GM18868 (cell line): ENCODE results near the gene SH2D1B.
"Not testable (repeated sequence)": the region's sequence is repeated elsewhere in the genome, so short reads cannot be mapped to it uniquely, and the experiment has no call there.

ENCODE experiments used
- ATAC-seq: cut with Tn5 transposase; IDR thresholded peaks from one replicate; pipeline ENCODE4 v1.9.1; 2021; ENCODE audit warnings: mild to moderate bottlenecking, moderate library complexity; ENCODE audit not compliant: unreplicated experiment

Gene SH2D1B

DNA sequence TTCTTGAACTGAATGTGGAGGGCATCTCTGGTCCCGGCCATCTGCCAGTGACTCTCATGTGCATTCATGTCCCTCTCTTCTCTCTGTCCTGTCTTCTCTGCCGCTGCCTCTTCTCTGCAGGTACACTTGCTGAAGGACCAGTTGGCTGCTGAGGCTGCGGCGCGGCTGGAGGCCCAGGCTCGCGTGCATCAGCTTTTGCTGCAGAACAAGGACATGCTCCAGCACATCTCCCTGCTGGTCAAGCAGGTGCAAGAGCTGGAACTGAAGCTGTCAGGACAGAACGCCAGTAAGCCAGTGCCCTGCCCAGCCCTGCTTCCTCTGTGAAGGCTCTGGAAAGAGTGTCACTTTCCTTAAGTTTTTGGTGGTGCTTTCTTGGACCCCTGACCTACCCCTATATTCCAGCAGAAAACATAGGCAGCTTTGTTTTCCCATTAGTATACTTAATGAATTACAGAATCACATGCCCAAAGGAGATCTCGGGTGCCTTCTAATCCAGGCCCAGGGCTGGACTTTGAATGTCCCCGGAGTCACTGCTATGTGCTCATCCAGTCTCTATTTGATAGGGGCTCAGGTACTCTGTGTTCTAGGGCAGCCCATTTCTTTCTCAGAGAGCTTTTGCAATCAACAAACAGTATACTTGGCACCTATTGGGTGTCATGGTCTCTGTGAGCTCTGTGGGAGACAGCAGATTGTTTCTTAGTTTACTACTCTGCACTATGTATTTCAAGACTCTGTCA, 46.5 kb downstream of the SH2D1B start:
- ATAC-seq, result no peak

DNA sequence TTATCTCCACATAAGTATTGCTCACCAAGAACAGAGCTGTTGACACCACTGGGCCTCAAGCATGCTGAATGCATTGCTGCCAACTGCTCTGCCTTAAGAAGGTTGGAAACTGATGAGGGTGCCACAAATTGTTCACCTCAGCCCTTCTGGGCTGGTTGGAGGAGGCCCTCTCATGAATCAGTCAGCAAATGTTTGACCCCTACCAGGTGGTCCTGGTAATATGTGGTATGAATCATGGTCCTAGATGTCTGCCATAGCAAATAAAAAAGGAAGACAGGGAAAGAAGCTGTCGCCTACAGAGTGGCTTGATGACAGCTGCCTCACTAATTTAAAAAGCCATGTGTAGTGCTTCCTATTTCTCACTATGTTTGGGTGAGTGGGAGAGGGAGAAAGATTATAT, 47.4 kb downstream of the SH2D1B start:
- ATAC-seq, result no peak

DNA sequence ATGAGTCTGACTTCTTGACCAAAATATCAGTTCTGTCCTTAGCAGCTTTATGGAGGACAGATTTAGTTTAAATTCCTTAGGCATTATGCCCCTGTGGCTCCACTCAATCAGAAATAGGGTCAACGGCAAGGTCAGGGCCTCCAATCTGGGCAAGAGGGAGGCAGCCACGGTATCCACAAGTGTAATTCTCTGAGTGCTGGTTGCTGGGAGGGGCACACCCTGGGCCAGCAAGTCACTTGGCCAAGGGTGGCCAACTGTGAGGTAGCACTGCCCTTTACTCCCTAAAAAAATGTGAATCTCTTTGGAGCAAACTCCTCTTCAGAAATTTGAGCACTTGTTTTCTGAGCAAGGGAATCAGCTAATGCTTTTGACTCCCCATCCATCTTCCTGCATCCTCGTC, 48.1 kb downstream of the SH2D1B start:
- ATAC-seq, result no peak

DNA sequence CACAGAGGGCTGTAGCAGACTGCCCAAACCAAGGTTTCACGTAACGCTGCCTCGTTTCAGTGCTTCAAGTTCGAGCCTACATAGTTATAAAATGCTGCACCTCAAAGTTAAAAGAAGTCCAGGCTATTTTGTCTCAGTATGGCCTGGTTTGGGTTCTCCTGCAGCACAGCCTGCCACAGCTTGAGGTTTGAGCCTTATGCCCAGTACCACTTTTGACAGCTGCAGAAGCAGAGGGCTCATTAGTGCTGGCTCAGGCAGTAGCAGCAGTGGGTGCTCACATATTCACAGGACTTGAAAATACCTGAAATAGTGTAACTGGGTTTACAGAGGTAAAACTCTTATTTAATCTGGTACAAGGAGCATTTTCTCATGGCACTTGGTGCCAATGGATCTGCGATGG, 50.6 kb downstream of the SH2D1B start:
- peak; percentile 50 for ATAC-seq

DNA sequence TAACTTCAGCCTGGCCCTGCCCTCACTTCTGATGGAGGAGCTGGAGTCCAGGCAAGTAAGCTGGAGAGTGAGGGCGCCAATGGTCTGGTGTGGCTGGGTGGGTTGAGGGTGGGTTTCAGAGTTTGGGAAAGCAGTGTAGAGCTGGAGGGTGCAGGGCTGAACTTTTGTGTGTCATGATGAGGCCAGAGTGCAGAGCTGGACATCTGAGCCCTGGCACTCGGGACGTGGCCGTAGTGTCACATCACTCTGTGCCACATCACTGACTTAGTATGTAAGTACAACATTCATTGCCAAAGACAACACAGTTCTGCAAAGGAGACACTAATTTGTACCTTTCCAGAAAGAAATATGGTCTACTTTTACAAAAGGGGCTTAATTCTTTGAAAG, 51.1 kb downstream of the SH2D1B start:
- no peak for ATAC-seq

DNA sequence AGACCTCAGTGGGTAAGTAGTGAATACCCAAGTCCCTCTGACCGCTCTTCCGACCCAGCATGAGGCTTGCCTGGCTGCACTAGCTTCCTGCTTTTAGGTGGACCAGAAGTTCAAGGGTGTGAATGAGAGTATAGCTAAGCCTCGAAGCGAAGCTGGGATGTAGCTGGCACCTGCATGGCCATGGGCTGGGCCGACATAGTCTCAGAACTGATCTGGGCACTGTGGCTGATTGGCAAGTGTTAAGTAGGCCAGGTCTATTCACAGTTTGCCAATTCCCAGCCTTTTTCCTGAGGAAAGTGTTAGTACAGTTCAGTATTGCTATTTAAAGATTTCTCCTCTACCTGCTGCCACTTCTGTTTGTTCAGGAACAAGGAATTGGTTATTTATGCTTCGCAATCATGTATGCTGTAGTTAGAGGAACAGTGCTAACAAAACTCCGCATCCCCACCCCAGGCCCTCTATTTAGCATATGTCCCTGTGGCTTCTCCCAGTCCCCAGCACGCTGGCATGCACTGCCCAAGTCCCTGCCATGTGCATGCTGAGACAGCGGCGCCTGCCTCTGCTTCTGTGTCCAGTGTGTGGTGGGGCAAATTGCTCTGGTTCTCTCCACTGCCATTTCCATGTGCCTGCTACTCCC, 51.6 kb downstream of the SH2D1B start:
- ATAC-seq, result no peak

DNA sequence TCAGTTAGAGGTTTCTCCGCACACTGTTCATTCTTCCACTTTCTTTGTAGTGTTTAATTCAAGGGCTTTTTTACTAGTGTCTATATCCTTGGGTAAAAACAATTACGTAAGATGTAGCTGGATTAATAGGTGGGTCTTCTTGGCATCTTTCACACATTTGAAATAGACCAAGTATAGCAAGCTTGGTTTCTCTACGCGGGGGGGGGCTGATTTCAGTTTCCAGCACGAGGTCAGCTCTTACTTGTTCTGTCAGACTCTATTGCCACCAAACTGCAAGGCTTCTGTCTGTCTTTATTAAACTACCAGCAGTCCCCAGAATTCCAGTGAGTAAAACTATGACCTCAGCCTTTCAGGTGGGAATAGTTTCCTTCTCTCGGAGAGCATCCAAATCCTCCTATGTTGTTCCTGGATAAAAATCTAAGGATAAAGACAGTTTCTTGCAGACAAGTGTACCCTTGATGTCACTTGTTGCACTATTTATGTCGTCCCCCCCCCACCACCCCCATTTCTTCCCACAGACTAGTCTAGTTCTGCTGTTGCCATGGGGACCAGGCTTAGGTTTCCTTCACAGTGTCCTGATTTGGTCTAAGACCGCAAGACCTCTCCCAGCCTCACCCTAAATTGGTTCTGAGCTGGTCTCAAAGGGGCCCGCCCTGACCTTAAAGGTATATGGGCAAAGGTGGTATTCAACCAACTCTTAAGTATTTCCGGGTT, 52.3 kb downstream of the SH2D1B start:
- ATAC-seq, result no peak

DNA sequence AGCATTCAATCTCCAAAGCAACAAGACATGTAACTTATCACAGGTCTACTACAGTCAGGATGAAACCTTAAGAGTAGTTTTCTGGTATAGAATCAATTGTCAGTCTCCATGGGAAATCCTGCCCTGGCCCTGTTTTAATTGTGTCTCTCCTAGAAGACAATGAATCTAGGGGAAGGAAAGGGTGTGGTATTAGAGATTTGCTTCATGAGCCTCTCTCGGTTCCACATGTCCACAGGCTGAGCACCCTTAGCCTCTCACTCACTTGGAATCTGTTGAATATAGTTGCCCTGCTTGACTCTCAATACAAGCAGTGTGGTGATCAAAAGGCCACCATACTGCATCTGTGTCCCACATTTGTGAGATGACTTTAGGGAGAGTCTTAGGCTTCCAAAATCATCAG, 53.0 kb downstream of the SH2D1B start:
- ATAC-seq, result no peak

DNA sequence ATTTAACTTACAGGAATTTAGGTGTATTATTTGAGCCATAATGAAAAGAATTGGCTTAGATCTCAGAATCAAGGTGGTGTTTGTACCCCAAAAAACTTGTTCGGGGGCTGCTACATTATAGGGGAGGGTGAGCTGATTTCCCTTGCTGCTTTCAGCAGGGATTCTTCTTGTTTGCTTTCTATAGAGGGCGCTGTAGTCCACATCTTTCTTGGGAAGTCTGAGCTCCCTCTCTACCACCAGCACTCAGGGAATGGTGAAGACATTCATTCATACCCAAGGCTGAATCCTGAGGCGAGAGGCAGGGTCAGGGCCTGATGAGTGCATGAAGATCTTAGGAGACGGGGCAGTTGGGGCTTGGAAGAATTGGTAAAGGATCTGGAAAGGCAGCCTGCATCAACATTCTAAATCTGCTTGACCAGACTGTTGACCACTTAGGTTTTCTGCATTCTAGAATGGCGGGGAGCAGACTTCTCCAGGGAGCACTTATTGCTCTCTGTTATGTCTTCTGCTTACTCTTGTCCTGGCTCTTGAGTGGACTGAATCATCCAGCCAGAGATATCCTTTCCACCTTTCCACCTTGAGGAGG, 54.2 kb downstream of the SH2D1B start:
- ATAC-seq, result no peak

DNA sequence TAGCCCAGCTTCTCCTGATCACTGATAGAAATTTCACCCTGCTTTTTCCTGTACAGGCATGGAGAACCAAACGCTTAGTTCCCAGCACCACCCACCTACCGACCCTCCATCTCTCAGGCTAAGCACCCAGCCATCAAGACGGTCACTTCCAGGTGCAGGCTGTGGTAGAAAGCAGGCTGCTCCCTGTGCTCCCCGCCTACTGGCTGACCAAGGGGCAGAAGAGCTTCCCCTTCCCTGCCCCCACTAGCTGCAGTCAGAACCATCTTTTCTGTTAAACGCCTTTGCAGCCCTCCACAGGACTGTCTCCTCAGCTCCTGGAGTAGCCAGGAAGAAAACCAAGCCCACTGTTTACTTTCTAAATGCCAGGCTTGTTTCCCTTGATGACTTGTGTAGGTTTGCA, 58.2 kb downstream of the SH2D1B start:
- ATAC-seq, result no peak

DNA sequence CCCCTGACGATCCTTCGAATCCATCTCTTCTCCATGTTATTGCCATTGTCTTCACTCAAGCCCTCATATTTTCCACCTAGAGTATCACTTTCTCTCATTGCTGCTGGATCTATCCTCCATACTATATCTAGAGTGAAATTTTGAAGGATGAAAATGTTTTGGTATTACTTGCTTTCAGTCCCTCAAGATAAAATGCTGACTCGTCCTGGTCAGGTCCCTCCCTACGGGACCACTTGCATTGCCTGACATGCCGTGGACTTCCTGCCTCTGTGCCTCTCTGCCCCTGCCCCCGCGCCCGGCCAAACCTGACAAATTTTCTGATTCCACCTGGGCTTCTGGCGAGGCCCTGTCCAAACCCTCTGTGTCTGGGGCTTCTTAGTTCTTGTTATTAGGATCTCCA, 58.9 kb downstream of the SH2D1B start:
- no peak for ATAC-seq

DNA sequence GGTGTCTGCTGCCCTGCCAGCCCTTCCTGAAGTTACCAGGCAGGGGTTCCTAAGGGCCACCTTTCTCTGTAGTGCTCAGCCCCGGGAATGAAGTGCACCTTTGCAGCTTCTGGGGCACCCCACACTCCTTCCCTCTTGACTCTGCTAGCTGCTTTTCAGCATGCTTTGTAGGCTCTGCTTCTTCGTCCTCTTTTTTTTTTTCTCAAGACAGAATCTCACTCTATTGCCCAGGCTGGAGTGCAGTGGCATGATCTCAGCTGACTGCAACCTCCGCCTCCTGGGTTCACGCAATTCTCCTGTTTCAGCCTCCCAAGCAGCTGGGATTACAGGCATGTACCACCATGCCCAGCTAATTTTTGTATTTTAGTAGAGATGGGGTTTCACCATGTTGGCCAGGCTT, 60.1 kb downstream of the SH2D1B start:
- ATAC-seq, result not testable (repeated sequence)

DNA sequence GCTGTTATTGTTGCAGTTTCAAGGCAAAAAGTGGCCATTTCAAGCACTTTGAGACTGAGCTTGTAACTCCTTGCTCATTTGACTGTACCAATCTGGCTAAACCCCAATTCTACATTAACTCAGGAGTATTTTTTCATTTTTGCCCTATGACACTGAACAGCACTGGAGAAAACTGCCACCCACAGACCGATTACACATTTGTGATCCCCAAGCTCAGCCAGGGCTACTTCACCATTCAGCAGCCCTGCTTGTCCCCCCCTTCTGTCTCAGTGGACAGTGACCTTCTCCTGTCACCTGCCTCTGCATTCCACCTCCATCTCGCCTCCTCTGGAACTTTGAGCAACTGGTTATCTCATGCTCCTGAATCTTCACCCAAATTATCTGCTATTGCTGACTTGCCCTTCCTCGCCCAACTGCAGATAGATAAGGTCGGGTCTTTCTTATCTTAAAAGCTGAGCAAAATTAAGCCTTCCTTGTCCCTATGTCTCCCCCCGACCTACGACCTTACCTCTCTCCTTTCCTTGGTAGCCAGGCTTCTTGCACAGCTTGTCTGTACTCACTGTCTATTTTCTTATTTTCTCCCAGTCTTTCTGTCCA, 60.6 kb downstream of the SH2D1B start:
- ATAC-seq, result no peak

DNA sequence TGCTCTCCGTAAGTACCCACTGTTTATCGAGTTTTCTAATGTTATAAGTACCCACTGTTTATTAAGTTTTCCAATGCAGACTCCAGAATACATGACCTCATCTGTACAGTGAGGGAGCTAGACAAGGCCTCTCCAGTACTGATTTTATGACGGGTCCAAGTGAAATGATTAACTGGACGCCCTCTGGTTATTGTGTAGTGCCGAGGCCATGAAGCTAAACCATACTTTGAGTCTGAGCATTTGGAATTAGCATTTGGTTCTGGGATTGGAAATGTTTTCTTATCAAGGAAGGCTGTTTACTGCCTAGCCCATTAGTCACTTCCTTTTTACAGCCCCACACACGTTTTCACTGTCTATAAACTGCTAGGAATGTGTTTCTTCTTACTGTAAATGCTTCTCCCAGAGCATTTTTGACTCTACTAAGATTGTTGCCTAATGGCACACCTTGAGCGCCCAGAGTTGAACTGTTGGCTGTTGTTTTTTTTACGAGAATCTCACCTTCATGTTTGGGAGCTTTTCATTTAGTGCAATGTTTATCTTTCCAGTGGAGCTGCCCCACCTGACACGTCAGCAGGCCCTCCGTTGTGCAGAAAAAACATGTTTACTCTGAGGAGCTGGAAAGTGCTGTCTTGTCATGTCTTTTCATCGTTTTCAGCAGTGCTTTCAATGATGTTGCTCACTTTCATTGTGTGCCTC, 62.2 kb downstream of the SH2D1B start:
- no peak for ATAC-seq

DNA sequence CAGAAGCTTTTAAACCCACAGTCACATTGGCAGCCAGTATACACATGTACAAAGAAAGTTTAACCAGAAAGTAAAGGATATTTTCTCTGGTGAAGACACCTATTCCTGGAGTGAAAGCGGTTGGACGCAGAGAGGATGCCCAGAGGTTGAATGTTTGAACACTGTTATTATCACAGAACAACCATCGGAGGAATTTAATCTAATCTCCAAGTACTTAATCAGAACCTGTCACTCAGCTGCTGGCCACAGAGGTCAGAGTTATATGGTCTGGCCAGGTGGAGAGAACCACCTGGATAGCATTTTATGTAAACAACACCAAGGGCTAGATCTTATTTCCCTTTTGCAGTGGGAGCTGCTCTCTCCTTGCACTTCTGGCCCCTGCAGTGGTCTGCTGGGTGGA, 64.7 kb downstream of the SH2D1B start:
- no peak for ATAC-seq
